PC-9 (cell line): Measurements from ENCODE around the gene DHX38. TPM values are rescaled to one million over a fixed set of nuclear protein-coding genes. Genes with fewer than 3 reads are reported as not detected.

Experiments
- BruUV-seq: library from RNA; stranded (reverse); fragments of 400-500 nt; replicated peaks from 2 replicates; lab custom pipeline; 2021; lab: Mats Ljungman, UMichigan
- CTCF ChIA-PET: fragments of 300-600 bp; sonication (Branson Sonifier 250); formaldehyde crosslinking; loops from one replicate; lab custom pipeline; 2022; ENCODE audit warnings: antibody characterized with exemption; lab: Charles Lee
- POLR2A ChIA-PET: fragments of 300-600 bp; sonication (Branson Sonifier 250); formaldehyde crosslinking; loops from one replicate; lab custom pipeline; 2022; ENCODE audit warnings: antibody characterized with exemption; ENCODE audit not compliant: unreplicated experiment; lab: Charles Lee
- DNase-seq, 2 experiments: peaks; one replicate each; pipeline versions ENCODE4 v3.0.0 to v3.0.0-alpha.2; 2015 to 2022; ENCODE audit warnings: mixed read lengths in 1 of 2
- H2AFZ ChIP-seq: fragments of 200-600 bp; sonication (generic); 2 replicates; pipeline ENCODE4 v1.8.1; 2017; ENCODE audit warnings: antibody characterized with exemption
- H3F3A ChIP-seq: fragments of 200-600 bp; sonication (generic); 2 replicates; pipeline ENCODE4 v1.8.1; 2017; ENCODE audit warnings: antibody characterized with exemption, mild to moderate bottlenecking, low read depth; ENCODE audit not compliant: insufficient read depth
- H3K27ac ChIP-seq: fragments of 200-600 bp; sonication (generic); 2 replicates; pipeline ENCODE4 v1.6.1; 2016; ENCODE audit warnings: mixed run types
- H3K27me3 ChIP-seq: fragments of 200-600 bp; sonication (generic); 2 replicates; pipeline ENCODE4 v1.6.1; 2016; ENCODE audit warnings: low read depth, mixed run types; ENCODE audit not compliant: insufficient read depth
- H3K36me3 ChIP-seq: fragments of 200-600 bp; sonication (generic); 2 replicates; pipeline ENCODE4 v1.6.1; 2016; ENCODE audit warnings: low read depth, mixed run types
- H3K4me1 ChIP-seq: fragments of 200-600 bp; sonication (generic); replicated peaks from 2 replicates; pipeline ENCODE4 v1.6.1; 2016; ENCODE audit warnings: mixed run types; ENCODE audit not compliant: insufficient read depth
- H3K4me2 ChIP-seq: fragments of 200-600 bp; sonication (generic); 2 replicates; pipeline ENCODE4 v1.6.1; 2017; ENCODE audit warnings: mixed run types
- H3K4me3 ChIP-seq: fragments of 200-600 bp; sonication (generic); 2 replicates; pipeline ENCODE4 v1.6.1; 2016; ENCODE audit warnings: mixed run types
- H3K79me2 ChIP-seq: fragments of 200-600 bp; sonication (generic); 2 replicates; pipeline ENCODE4 v1.6.1; 2017; ENCODE audit warnings: low read depth, mixed run types
- H3K9me2 ChIP-seq: fragments of 200-600 bp; sonication (generic); 2 replicates; pipeline ENCODE4 v1.8.1; 2017; ENCODE audit warnings: mild to moderate bottlenecking; ENCODE audit not compliant: insufficient read depth
- H3K9me3 ChIP-seq: fragments of 200-600 bp; sonication (generic); 2 replicates; pipeline ENCODE4 v1.8.1; 2016; ENCODE audit warnings: low read depth; ENCODE audit not compliant: insufficient read depth
- H4K20me1 ChIP-seq: fragments of 200-600 bp; sonication (generic); 2 replicates; pipeline ENCODE4 v1.8.1; 2017; ENCODE audit not compliant: insufficient read depth
- CTCF ChIP-seq: fragments of 200-600 bp; sonication (generic); conservative IDR thresholded peaks from 2 replicates; pipeline ENCODE4 v1.6.1; 2017; ENCODE audit warnings: mixed run types, antibody characterized with exemption, mild to moderate bottlenecking, moderate library complexity
- EZH2 ChIP-seq: fragments of 200-600 bp; sonication (generic); IDR thresholded peaks from 2 replicates; pipeline ENCODE4 v1.8.0; 2017; ENCODE audit warnings: antibody characterized with exemption, low read depth
- intact Hi-C: fragments of 100-400 bp; cut with micrococcal nuclease; formaldehyde crosslinking; loops from one replicate; pipeline ENCODE4 v1.10.0; 2022; ENCODE audit not compliant: unreplicated experiment
- total RNA-seq: library from RNA; stranded (reverse); gene quantifications from 2 replicates; pipeline ENCODE4 v1.2.3, GENCODE V29; 2021

Gene DHX38
- total RNA-seq, 1 experiment from 2014 or later: 58.9 TPM

DNA sequence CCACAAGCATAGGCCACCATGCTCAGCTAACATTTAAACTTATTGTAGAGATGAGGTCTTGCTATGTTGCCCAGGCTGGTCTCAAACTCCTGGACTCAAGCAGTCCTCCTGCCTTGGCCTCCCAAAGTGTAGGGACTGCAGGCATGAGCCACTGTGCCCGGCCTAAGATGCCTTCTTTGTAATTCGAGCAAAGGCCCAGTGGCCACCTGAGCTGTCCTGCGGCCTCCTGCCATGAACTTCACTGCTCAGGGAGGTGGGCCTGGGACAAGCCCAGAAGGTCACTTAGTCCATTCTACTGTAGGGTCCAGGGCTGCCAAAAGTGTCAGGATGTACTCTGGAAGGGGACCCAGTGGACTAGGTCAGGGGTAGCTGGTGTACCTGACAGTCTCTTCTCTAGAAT lies 30.5 kb downstream of the DHX38 start:
- Histone ChIP-seq H3K27me3 (peaks cover 13% of the 10 kb centered on the region), H3K4me1 (no peaks in the 10 kb centered on the region), H3K79me2 (no peaks in the 10 kb centered on the region), H3K4me2 (no peak overlapping the region), H4K20me1 (no peaks in the 10 kb centered on the region), H3F3A (no peaks in the 10 kb centered on the region), H3K4me3 (no peak overlapping the region), H3K36me3 (no peaks in the 10 kb centered on the region), H3K9me3 (no peaks in the 10 kb centered on the region), H2AFZ (no peak overlapping the region), H3K27ac (no peak overlapping the region), H3K9me2 (no peaks in the 10 kb centered on the region)
- ChIA-PET POLR2A (no interaction called here), CTCF (no interaction called here)
- intact Hi-C loops: loop anchor here (2.0 kb wide), 1 partner anchor 343 kb away; no protein-coding TSS in a partner anchor
- no TSS peak for BruUV-seq
- TF ChIP-seq CTCF (no peak), EZH2 (no peak)
- no peak for DNase-seq

DNA sequence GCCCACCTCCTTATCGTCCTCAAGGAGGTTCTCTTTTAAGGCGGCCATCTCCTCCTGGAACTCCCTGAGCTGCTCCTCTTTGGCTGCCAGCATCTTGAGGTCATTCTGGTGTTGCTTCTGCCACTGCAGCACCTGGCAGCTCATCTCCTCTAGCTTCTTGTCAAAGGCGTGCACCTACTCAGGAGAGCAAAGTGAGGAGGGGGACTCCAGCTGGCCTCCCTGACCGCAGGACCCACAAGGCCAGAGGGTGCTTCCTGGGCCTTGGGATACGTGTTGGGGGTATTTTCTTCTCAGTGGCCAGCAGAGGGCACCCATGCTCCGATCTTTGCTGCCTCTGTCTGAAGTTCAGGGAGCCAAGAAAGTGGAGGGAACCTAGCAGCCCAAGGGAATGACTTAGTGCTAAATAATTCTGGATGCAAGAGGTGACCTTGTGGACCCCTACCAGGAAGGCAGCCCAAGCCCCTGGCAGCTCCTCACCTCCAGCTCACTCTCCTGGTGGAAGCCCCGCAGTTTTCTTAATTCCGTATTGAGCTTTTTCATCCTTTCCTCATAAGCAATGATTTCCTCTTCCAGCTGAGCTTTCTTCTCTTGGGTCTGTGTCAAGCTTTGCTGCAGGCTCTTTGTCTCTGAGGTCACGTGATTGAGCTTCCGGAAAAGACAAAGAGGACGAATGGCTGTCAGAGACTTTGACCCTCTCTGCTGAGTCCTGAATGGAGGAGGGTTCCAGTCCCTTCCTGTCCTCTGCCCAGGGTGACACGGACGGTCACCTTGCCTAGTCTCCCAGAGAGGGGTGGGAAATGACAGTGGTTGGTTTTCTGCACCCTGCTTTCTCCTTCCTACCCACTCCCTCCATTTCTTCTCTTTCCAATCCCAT lies 31.4 kb downstream of the DHX38 start:
- no peaks in the 10 kb centered on the region for H3F3A ChIP-seq
- CTCF ChIA-PET: interaction anchor here (0.5 to 1.0 kb wide), 3 partner anchors 25 to 659 kb away, joined by 3 to 5 read pairs (median 4); no protein-coding TSS in a partner anchor
- no TSS peak for BruUV-seq

More for the DNA sequence above, 31.4 kb downstream of the DHX38 start:
- Histone ChIP-seq H4K20me1 (no peaks in the 10 kb centered on the region), H3K9me2 (no peaks in the 10 kb centered on the region), H3K4me3 (no peak overlapping the region), H3K27ac (no peak overlapping the region), H3K79me2 (no peaks in the 10 kb centered on the region), H2AFZ (no peak overlapping the region), H3K4me2 (no peak overlapping the region), H3K27me3 (peaks cover 21% of the 10 kb centered on the region), H3K36me3 (no peaks in the 10 kb centered on the region), H3K4me1 (no peaks in the 10 kb centered on the region), H3K9me3 (no peaks in the 10 kb centered on the region)
- POLR2A ChIA-PET: no interaction called here
- peak; percentile 39 to 60 for DNase-seq
- TF ChIP-seq CTCF (peak; percentile 87), EZH2 (no peak)
- intact Hi-C loops: loop anchor here (2.0 kb wide), 1 partner anchor 342 kb away; no protein-coding TSS in a partner anchor
